Esophagus mucosa (tissue), 1 donor: ENCODE measurements around the gene CPT1B. TPM values are rescaled to one million over a fixed set of nuclear protein-coding genes. Genes with fewer than 3 reads are reported as not detected.
A peak's percentile ranks its signal among the peaks of the same experiment; 100 is the strongest.

ENCODE experiments used
- ATAC-seq: fragments of 200-7000 bp; cut with Tn5 transposase; one replicate; pipeline ENCODE4 v1.9.1; 2020
- total RNA-seq: library from RNA; stranded (reverse); gene quantifications from one replicate; pipeline ENCODE4 v1.2.4, GENCODE V29; 2023
- donor health status: DM: yes; HTN: yes; CAD: no.

Gene CPT1B
- total RNA-seq, 1 donor from 2014 or later: 12.1 TPM

DNA sequence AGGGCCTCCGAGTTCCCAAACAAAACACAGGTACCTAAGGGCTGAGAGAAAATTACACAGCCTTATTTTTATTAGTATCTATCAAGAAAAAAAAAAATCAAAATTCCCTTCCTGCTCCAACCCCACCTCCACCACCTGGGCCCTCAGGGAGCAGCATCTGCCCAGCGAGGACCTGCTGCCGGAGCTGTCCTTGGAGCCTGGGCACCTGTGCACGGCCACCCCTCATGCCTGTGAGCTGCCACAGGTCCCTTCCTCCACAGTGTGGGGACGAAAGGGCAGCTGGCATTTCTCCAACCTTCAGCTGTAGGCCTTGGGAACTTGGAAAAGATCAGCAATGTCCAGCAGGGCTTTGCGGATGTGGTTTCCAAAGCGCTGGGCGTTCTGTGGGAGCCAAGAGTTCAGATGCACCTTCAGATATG is 9.2 kb downstream of the CPT1B start:
- no peak for ATAC-seq

DNA sequence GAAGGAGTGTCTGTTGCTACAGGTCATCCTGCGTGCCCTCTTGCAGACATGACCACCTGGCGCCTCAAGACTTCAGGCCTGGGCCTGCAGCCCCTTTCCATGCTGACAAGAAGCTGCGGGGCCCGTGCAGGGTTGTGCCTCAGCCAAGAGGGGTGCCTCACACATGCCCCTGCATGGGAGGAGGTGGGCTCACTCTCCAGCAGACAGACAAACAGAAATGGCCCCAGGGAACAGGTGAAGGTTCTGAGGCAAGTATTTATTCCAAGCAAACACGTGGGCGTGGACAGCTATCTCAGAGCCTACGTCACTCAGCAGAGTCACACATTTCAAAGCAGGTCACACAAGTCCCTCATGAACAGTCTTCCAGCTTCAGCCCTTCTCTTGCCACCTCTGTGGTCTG is 9.6 kb downstream of the CPT1B start:
- peak; percentile 40 for ATAC-seq

DNA sequence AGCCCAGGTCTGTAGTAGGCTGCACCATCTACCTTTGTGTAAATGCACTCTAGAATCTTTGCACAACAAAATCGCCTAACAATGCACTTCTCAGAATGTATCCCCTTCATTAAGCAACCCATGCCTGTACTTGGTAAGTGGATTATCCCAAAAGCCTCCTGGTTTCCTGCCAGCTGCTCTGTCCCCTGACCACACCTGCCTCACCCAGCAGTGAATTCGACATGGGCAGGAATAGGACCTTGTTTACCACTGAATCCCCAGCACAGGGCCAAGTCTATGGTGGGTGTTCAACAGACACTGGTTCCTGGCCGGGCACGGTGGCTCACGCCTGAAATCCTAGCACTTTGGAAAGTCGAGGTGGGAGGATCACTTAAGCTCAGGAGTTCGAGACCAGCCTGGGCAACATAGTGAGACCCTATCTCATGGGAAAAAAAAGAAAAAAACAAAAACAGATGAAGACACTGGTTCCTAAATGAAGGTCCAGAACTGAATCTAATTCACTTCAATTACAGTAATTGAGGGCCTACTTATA is 10.4 kb downstream of the CPT1B start:
- no peak for ATAC-seq

DNA sequence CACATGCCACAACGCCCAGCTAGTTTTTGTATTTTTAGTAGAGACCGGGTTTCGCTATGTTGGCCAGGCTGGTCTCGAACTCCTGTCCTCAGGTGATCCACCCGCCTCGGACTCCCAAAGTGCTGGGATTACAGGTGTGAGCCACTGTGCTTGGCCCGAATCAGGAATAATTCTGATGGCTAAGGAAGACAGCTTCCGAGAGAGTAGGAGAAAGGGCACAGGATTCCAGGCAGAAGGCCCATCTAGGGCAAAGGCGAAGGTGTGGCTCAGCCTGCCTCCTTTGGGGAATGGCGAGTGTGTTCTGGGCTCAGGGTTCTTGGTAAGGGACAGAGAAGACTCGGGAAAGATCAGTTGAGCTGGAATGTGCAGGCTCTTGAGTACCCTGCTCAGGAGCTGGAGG is 13.9 kb downstream of the CPT1B start:
- ATAC-seq: no peak

DNA sequence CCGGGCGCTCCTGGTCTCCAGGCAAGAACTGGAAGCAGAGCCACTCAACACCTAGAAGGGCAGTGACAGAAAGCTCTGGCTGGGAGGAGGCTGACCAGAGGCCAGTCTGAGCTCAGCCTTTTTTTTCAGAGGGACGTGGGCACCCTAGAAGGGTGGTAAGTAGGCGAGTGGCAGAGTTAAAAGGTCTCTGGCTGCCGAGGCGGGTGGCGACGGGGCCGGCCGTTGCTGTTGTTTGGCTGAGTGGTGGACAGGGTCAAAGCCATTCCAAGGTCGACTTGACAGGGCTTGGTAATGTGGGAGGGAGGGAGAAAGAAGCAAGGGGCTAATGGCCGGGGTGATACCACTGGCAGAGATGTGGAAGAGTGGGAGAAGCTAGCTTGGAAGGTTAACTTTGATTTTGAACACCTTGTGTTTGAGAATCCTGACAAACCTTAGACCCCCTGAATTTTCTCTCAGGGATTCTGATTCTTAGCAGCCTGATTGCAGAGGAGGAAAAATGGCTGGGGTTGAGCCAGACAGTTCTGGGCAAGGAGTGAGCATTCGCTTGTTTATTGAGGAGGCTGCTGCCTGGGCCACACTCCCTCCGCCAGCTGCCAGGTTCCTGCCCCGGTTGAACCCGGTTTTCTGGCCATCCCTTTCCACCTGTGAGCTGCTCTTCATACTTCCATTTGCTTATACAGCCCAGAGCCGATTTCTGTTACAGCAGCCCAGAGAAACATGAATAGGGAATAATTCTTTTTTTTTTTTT is 14.6 kb downstream of the CPT1B start:
- no peak for ATAC-seq

DNA sequence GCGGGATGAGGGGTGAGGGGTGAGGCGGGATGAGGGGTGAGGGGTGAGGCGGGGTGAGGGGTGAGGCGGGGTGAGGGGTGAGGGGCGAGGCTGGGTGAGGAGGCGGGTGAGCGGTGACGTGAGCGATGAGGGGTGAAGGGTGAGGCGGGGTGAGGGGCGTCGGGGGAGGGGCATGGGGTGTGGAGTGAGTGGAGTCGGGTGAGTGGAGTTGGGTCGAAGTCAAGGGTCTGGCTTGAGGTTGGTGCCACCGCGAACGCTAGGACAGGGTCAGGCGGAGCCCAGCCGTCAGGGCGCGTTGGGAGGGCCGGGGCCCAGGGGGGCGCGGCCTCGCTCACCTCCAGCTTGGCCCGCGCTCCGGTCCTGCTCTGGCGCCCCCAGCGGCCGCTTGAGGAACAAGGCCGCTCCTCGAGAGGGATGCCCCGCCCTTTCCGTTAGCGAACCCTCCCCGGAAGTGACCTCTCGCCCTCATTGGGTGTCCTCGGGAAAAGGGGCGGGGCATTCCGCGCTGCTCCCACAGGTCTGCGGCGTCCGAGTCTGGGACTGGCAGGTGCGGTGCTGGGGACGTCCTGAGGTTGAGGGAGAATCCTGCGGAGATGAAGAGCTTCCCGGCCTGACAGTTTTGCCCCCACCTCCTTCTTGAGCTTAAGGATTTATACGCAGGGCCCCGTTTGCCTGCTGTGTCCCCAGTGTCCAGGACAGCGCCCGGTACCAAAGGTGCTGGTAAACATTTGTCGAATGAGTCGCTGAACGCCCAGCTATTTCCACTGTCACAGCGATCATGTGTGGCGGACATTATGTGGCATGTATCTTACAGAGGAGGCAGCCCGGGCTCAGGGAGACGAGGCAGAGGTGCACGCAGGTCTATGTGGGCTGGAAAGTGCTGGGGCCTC is 15.5 kb downstream of the CPT1B start, which contains the start of gene SYCE3:
Gene SYCE3 (minus strand): TSS at position 397 of the 890 bp plus-strand sequence. CDS start 6,514 bp downstream, outside the sequence.
- peak; percentile 95 for ATAC-seq

DNA sequence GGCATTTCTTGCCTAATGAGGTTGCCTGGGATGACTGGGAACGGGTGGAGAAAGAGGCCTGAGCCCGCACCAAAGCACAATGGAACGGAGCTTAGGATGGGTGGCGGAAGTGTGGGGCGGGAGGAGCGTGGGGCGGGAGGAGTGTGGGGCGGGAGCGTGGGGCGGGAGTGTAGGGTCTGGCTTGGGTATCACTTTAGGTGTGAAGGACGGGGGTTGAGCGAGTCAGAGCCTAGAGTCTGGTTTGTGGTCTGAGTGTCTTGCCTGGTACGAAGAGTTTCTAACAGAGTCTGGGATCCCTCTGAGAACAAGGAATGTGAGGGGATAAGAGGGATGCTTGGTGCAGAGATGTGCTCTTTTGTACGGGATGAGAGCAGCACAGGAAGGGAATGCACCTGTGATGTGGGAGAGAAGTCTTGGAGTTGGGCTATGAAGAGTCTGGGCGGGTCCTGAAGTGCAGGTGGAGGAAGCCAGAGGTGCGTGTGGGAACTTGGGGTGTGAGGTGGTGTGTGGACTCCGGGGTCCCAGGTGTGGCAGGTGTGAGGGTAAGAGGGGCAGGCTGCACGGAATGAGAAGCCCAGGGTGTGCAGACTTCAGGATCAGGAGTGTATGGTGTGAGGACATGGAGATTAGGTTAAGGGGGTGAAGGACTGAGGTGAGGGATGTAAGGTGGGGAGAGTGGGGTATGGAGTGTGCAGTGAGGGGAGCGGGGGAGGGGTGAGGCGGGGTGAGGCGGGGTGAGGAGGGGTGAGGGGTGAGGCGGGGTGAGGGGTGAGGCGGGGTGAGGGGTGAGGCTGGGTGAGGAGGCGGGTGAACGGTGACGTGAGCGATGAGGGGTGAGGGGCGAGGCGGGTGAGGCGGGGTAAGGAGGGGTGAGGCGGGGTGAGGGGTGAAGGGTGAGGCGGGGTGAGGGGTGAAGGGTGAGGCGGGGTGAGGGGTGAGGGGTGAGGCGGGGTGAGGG is 16.5 kb downstream of the CPT1B start:
- no peak for ATAC-seq

DNA sequence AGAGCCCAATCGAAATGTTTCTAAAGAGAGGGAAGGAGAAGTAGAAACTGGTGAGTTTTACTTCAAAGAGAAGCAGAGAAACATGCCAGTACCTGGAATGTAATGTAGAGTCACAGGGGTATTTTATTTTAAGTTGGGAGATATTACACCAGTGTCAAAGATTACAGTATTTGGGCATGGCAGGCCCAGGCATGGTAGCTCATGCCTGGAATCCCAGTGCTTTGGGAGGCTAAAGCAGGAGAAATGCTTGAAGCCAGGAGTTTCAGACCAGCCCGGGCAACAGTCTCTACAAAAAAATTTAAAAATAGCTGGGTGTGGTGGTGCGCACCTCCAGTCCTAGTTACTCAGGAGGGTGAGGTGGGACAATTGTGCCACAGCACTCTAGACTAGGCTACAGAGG is 18.2 kb downstream of the CPT1B start:
- no peak for ATAC-seq

DNA sequence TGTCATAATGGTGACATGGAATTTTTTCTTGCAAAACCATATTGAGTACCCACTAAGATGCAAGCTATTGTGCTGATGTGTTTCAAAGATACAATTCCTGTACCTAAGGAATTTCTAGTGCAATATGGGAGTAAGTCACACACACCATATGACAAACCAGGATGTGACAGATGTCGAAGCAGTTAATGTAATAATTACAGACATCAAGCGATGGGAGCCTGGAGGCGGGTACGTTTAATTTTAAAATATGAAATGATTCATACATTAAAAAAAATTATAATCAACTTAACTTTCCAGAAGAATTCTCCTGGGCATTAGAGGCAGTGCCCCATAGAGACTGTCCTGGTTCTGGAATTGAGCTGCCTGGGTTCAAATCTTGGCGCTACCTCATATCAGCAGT is 21.5 kb downstream of the CPT1B start:
- no peak for ATAC-seq

DNA sequence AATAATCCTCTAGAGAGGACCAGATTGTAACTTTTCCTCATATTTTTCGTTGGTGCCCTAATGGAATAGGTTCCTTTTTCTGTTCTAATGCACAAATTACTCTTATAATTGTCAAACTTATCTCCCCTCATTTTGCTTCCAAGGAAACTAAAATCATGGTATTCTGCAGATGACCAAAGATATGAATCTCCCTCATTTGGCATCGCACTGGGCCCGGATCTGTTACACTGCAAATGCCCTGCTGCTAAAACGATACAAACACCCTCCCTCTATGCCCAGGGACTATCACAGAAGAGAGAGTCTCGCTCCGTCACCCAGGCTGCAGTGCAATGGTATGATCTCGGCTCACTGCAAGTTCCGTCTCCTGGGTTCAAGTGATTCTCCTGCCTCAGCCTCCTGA is 24.9 kb downstream of the CPT1B start:
- ATAC-seq: no peak

DNA sequence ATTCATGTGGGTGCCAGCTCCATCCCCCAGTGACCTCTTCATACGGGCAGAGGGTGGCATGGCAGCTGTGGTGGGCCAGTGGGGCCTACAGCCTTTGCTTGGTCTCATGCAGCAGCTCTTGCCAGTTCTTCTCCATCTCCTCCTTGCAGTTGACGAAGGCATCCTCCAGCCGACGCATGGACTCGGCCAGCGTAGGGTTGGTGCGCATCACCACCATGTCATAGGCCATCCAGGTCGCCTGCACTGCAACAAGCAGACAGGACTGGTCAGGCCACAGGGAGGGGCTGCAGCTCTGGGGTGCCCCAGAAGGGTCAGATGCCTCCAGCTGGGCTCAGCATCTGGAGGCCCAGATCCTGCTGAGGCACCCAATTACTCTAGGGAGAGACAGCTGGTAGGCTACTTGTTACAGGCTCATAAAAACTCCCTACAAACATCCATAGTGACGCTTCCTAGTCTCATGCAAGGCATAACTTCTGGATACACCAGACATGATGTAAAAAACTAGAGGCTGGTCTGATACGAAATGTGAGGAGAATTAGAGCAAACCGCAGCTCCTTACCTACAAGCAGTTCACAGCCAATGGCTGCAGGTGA is 27.0 kb downstream of the CPT1B start:
- ATAC-seq: no peak

DNA sequence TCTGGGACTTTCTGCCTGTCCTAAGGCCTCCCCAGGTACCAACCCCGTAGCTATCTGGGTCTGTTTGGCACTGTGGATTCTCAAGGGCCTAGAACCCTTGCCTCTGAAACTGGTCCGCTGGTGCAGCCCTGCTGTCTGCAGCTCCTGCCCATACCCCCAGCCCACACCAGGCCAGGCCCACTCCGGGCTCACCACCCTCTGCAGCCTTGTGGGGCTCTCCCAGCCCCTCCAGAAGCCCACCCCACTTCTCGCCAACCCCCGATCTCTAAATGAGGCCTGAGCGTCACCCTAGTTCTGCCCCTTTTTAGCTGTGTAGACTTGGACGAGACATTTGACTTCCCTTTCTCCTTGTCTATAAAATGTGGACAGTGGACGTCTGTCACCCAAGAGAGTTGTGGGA is 27.8 kb downstream of the CPT1B start:
- no peak for ATAC-seq

DNA sequence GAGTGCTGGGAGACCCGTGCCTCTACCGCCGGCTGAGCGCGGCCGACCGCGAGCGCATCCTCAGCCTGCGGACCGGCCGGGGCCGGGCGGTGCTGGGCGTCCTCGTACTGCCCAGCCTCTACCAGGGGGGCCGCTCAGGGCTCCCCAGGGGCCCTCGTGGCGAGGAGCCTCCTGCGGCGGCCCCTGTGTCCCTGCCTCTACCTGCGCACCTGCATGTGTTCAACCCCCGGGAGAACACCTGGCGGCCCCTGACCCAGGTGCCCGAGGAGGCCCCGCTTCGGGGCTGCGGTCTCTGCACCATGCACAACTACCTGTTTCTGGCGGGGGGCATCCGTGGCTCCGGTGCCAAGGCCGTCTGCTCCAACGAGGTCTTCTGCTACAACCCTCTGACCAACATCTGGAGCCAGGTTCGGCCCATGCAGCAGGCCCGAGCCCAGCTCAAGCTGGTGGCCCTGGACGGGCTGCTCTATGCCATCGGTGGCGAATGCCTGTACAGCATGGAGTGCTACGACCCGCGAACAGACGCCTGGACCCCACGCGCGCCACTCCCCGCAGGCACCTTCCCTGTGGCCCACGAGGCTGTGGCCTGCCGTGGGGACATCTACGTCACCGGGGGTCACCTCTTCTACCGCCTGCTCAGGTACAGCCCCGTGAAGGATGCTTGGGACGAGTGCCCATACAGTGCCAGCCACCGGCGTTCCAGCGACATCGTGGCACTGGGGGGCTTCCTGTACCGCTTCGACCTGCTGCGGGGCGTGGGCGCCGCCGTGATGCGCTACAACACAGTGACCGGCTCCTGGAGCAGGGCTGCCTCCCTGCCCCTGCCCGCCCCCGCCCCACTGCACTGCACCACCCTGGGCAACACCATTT is 29.1 kb downstream of the CPT1B start:
- ATAC-seq: no peak

DNA sequence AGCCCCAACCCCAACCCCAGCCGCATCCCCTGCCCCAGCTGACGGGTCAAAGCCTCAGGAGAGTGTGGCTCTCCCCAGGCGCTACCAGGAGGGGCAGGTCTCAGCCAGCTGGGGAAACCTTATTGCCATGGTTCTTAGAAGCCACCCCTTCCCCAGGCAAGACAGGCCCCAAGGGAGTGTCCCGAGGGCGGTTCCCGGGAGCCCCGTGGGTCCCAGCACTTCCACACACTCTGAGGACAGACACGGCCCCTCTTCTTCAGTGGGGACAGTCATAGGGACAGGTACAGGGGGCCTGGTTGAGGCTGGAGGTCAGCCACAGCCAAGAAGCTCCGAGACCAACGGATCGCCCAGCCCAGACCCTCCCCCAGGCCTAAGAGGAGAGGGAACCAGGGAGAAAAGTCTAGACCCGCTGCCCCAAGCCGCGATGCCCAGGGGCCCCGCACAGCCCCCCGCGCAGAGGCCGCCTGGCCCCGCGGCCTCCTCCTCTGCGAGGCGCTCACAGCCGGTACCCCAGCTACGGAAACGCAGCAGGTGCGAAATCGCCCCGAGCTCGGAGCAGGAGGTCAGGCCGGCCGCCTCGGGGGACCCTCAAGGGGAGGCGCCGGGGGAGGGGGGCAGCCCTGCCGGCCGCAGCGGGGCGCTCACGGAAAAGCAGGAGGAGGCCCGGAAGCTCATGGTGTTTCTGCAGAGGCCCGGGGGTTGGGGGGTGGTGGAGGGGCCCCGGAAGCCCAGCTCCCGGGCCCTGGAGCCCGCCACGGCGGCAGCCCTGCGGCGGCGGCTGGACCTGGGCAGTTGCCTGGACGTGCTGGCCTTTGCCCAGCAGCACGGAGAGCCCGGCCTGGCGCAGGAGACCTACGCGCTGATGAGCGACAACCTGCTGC is 29.9 kb downstream of the CPT1B start:
- no peak for ATAC-seq

DNA sequence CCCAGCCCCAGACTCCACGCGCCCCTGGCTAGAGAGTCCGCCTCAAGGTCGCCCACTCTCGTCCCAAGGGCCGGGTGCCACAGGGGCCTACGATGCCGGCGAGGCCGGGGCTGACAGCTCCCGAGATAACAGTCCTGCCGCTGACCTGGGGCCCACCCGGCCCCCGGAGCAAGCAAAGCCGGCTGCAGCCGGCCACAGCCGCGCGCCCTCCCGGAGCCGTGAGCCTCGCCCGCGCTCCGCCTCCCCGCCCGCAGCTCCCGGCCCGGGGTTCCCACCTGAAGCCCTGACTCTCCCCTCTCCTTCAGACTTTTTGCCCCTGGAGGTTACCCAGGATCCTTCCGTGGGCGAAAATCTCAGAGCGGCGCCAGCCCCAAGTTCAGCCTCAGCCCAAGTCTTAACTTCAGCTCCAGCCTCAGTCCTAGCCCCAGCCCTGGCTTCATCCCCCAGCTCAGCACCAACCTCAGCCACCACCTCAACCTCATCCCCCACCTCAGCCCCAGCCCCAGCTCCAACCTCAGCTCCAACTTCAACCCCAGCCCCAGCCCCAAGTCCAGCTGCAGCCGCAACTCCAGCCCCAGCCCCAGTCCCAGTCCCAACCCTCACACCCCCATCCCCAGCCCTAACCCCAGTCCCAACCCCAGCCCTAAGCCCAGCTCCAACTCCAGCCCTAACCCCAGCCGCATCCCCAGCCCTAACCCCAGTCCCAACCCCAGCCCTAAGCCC is 30.8 kb downstream of the CPT1B start:
- ATAC-seq: no peak

DNA sequence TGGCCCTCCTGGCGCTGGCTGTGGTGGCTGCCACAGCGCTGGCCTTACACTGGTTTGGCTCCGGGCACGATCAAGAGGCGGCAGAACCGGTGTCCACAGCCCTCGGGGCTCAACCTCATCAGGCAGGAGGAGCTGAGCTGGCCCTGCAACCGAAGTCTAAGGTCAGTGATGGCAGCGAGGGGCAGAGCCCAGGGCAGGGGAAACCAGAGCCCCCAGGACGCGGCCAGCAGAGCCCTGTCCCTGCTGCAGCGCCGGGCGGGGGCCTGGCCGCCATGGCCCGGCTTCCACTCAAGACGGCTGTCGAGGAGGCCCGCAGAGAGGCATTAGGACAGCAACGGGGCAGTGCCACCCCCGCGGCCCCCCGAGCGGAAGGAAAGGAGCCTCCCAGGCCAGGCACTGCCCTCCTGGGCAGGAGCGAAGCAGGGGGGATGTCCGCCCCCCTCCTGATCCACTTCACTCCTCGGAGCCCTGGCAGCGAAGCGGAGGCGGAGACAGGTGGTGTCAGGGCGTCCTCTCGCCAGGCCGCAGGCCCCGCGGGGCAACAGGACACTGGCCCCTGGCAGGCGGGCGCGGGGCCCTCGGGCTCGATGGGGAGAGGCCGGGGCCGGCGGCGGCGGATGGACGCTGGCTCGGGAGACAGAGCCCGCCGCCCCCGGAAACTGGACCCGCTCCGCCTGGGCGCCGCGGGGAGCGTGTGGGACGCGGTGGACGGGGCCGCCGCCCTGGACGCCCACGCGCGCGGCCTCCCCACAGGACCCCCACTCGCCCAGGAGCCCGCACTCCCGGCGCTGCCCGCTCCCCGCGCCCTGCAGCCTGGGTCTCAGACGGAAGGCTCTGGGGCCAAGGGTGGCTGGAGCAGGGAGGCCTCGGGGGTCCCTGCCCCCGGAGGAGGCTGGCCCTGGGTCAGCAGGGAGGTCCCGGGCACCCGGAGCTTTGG is 31.6 kb downstream of the CPT1B start:
- ATAC-seq: no peak

DNA sequence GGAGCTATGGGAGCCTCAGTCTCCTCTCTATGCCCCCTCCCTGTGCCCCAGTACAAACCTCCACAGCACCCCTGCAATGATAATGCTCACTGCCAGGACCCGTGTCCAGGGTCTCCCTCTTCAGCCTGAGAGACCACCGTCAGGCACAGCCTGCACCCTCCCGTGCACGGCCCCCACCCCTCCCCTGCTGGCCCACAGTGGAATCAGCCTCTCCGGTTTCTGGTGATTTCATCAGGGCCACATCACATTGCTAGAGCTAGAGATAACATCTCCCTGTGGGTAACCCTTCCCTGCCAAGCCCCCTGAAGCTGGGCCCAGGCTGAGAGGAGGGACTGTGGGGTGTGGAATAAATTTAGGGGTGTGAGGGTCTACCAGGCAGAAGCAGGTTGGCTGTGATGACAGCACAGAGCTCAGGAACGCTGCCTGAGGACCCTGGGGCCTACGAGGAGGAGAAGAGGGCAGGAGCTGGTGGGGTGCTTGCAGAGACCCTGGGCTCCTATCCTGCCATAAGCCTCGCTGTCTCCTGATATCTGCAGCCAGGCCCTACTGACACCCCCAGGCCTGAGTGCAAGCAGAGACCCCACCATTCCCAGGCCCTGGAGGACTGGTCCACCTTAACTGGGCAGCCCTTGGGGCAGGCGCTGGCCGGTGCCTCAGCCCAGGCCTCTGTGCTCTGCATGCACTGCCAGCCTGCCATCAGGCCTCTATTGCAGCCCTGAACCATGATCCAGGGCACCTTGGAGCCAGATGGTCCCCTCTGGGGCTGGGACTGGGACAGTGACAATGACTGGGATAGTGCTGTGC is 32.5 kb downstream of the CPT1B start, which contains the start of gene KLHDC7B:
Gene KLHDC7B (plus strand): TSS at position 378 of the 804 bp plus-strand sequence. CDS start 345 bp downstream, at position 723.
- ATAC-seq: no peak
